Tracheal epithelial cell (primary cell): ENCODE data around the gene RBM20. TPM values are rescaled to one million over a fixed set of nuclear protein-coding genes. Genes with fewer than 3 reads are reported as not detected.

Experiments used
- total RNA-seq: library from RNA; depleted of rRNA; stranded (reverse); fragments of >200 nt; gene quantifications from 2 replicates; pipeline ENCODE4 v1.2.1, GENCODE V29; 2014

The RBM20 gene
- total RNA-seq = under 0.01 TPM in 1 of 2 replicates, not detected in the other

GRCh38 chr10:110643653-110644597 is at the start of gene RBM20:
RBM20 (plus strand) TSS chr10:110644336; CDS start chr10:110644455, 119 bp downstream.

GRCh38 chr10:110871298-110872084 is 227.4 kb downstream of the RBM20 start, which contains the start of gene PDCD4:
PDCD4 (plus strand) TSS chr10:110871928; CDS start chr10:110876028, 4,100 bp downstream.

Other genes starting within 250 kb of the RBM20 start
- 36.7 and 89.9 TPM in 2 replicates for gene DUSP5, start 146.4 kb upstream of the RBM20 start, total RNA-seq
- 14.5 and 17.3 TPM in 2 replicates for gene SMC3, start 76.6 kb upstream of the RBM20 start, total RNA-seq
- gene PDCD4, start 227.6 kb downstream of the RBM20 start, total RNA-seq = 65.3 and 78.6 TPM in 2 replicates